Measurements from ENCODE around the gene UQCC5. TPM values are rescaled to one million over a fixed set of nuclear protein-coding genes. Genes with fewer than 3 reads are reported as not detected.

Gene UQCC5
- total and polyA plus RNA-seq, 2 donors from 2014 or later, result 26.8 to 135 TPM

- Histone ChIP-seq H3K9me3 (ENCODE audit: control insufficient read depth in 2 of 3, insufficient read depth in 1 of 3, low read length in 3 of 3) (no peaks in the 10 kb centered on the region), H3K27ac (ENCODE audit: low read depth in 2 of 2, low read length in 2 of 2) (no peak overlapping the region), H3K4me3 (ENCODE audit: low read length in 3 of 3) (no peak overlapping the region), H3K36me3 (ENCODE audit: control insufficient read depth in 2 of 3, insufficient read depth in 3 of 3, low read length in 3 of 3) (peaks cover 11 to 44% (median 21%) of the 10 kb centered on the region in 3 donors), H3K4me1 (ENCODE audit: control insufficient read depth in 2 of 3, insufficient read depth in 2 of 3, low read depth in 1 of 3, low read length in 3 of 3) (peaks cover 0 to 2% (median 0%) of the 10 kb centered on the region in 3 donors), H3K27me3 (ENCODE audit: control insufficient read depth, insufficient read depth, low read length) (no peaks in the 10 kb centered on the region), H3K9ac (ENCODE audit: low read length in 3 of 3) (no peak overlapping the region)
- FAIRE-seq, result no peak
- intact Hi-C loops (cut with DNase I), result no loop called here
- TF ChIP-seq CTCF (IDR thresholded peaks at IDR 0.05; ENCODE audit: borderline replicate concordance, extremely low read depth, insufficient read depth), result no peak
- no peak for DNase-seq
Measured at GRCh38 chr3:52551118-52551517, 14.7 kb downstream of the UQCC5 start.

- intact Hi-C loops (cut with DNase I), result no loop called here
- TF ChIP-seq CTCF (IDR thresholded peaks at IDR 0.05; ENCODE audit: borderline replicate concordance, extremely low read depth, insufficient read depth), result no peak
- H3K36me3 ChIP-seq (ENCODE audit: control insufficient read depth in 2 of 3, insufficient read depth in 3 of 3, low read length in 3 of 3), result peaks cover 11 to 44% (median 21%) of the 10 kb centered on the region in 3 donors
- H3K9ac ChIP-seq (ENCODE audit: low read length in 3 of 3), result no peak overlapping the region
- no peak overlapping the region for H3K4me3 ChIP-seq (ENCODE audit: low read length in 3 of 3)
- FAIRE-seq, result no peak
- no peak for DNase-seq
- no peaks in the 10 kb centered on the region for H3K9me3 ChIP-seq (ENCODE audit: control insufficient read depth in 2 of 3, insufficient read depth in 1 of 3, low read length in 3 of 3)
- peaks cover 0 to 2% (median 0%) of the 10 kb centered on the region in 3 donors for H3K4me1 ChIP-seq (ENCODE audit: control insufficient read depth in 2 of 3, insufficient read depth in 2 of 3, low read depth in 1 of 3, low read length in 3 of 3)
- H3K27me3 ChIP-seq (ENCODE audit: control insufficient read depth, insufficient read depth, low read length), result no peaks in the 10 kb centered on the region
- no peak overlapping the region for H3K27ac ChIP-seq (ENCODE audit: low read depth in 2 of 2, low read length in 2 of 2)
Measured at GRCh38 chr3:52552089-52552488, 15.7 kb downstream of the UQCC5 start.

- H3K9me3 ChIP-seq (ENCODE audit: control insufficient read depth in 2 of 3, insufficient read depth in 1 of 3, low read length in 3 of 3), result no peaks in the 10 kb centered on the region
- no peaks in the 10 kb centered on the region for H3K27me3 ChIP-seq (ENCODE audit: control insufficient read depth, insufficient read depth, low read length)
- H3K9ac ChIP-seq (ENCODE audit: low read length in 3 of 3), result no peak overlapping the region
- no peak overlapping the region for H3K27ac ChIP-seq (ENCODE audit: low read depth in 2 of 2, low read length in 2 of 2)
- H3K4me3 ChIP-seq (ENCODE audit: low read length in 3 of 3), result no peak overlapping the region
- intact Hi-C loops (cut with DNase I), result no loop called here
- H3K4me1 ChIP-seq (ENCODE audit: control insufficient read depth in 2 of 3, insufficient read depth in 2 of 3, low read depth in 1 of 3, low read length in 3 of 3), result peaks cover 0 to 2% (median 0%) of the 10 kb centered on the region in 3 donors
- DNase-seq, result no peak
- peaks cover 8 to 50% (median 20%) of the 10 kb centered on the region in 3 donors for H3K36me3 ChIP-seq (ENCODE audit: control insufficient read depth in 2 of 3, insufficient read depth in 3 of 3, low read length in 3 of 3)
- no peak for TF ChIP-seq CTCF (IDR thresholded peaks at IDR 0.05; ENCODE audit: borderline replicate concordance, extremely low read depth, insufficient read depth)
- FAIRE-seq, result no peak
Measured at GRCh38 chr3:52554026-52554755, 17.8 kb downstream of the UQCC5 start.
